GM23338 (cell line): ENCODE measurements around the gene ANXA3. TPM values are rescaled to one million over a fixed set of nuclear protein-coding genes. Genes with fewer than 3 reads are reported as not detected.

Experiments used
- ATAC-seq: fragments of 200-7000 bp; cut with Tn5 transposase; 3 replicates; pipeline ENCODE4 v1.9.1; 2020
- DNase-seq: peaks from one replicate; pipeline ENCODE4 v3.0.0-alpha.2; 2015; ENCODE audit warnings: low spot score
- H2AFZ ChIP-seq: fragments of 200-600 bp; sonication (generic); 2 replicates; pipeline ENCODE4 v1.8.0; 2016; ENCODE audit warnings: antibody characterized with exemption, mild to moderate bottlenecking, moderate library complexity
- H3F3A ChIP-seq: fragments of 200-600 bp; sonication (generic); replicated peaks from 2 replicates; pipeline ENCODE4 v1.8.0; 2017; ENCODE audit warnings: antibody characterized with exemption, mixed run types, low read depth
- H3K27ac ChIP-seq: fragments of 200-600 bp; sonication (generic); 2 replicates; pipeline ENCODE4 v1.6.1; 2016; ENCODE audit warnings: low read depth
- H3K27me3 ChIP-seq: fragments of 200-600 bp; sonication (generic); 2 replicates; pipeline ENCODE4 v1.8.0; 2016; ENCODE audit warnings: mild to moderate bottlenecking, mixed run types, moderate library complexity; ENCODE audit not compliant: insufficient read depth
- H3K36me3 ChIP-seq: fragments of 200-600 bp; sonication (generic); 2 replicates; pipeline ENCODE4 v1.8.0; 2016; ENCODE audit warnings: mild to moderate bottlenecking; ENCODE audit not compliant: insufficient read depth
- H3K4me1 ChIP-seq: fragments of 200-600 bp; sonication (generic); 2 replicates; pipeline ENCODE4 v1.8.0; 2016; ENCODE audit warnings: mild to moderate bottlenecking, moderate library complexity; ENCODE audit not compliant: insufficient read depth
- H3K4me2 ChIP-seq: fragments of 200-600 bp; sonication (generic); 2 replicates; pipeline ENCODE4 v1.7.1; 2017; ENCODE audit warnings: mixed run types
- H3K4me3 ChIP-seq: fragments of 200-600 bp; sonication (generic); 2 replicates; pipeline ENCODE4 v1.6.1; 2016; ENCODE audit warnings: mixed run types
- H3K79me2 ChIP-seq: fragments of 200-600 bp; sonication (generic); replicated peaks from 2 replicates; pipeline ENCODE4 v1.8.0; 2017; ENCODE audit warnings: mild to moderate bottlenecking; ENCODE audit not compliant: insufficient read depth
- H3K9me2 ChIP-seq: fragments of 200-600 bp; sonication (generic); 2 replicates; pipeline ENCODE4 v1.8.0; 2017; ENCODE audit not compliant: insufficient read depth
- H4K20me1 ChIP-seq: fragments of 200-600 bp; sonication (generic); replicated peaks from 2 replicates; pipeline ENCODE4 v1.8.0; 2017; ENCODE audit warnings: mild to moderate bottlenecking; ENCODE audit not compliant: insufficient read depth
- H3K27ac Mint-ChIP-seq: 2 replicates; pipeline ENCODE4 v1.8.0; 2020; ENCODE audit warnings: inconsistent platforms, mild to moderate bottlenecking, moderate library complexity, mixed read lengths
- H3K27me3 Mint-ChIP-seq: 3 replicates; pipeline ENCODE4 v1.8.0; 2022; ENCODE audit warnings: low read depth, mild to moderate bottlenecking, moderate library complexity, mixed read lengths, inconsistent platforms; ENCODE audit not compliant: insufficient read depth, poor library complexity
- H3K36me3 Mint-ChIP-seq: 3 replicates; pipeline ENCODE4 v1.8.0; 2021; ENCODE audit warnings: low read depth, mild to moderate bottlenecking, inconsistent platforms, moderate library complexity, mixed read lengths
- H3K4me1 Mint-ChIP-seq: 3 replicates; pipeline ENCODE4 v1.8.0; 2020; ENCODE audit warnings: mild to moderate bottlenecking, inconsistent platforms, mixed read lengths
- H3K4me3 Mint-ChIP-seq: 3 replicates; pipeline ENCODE4 v1.8.0; 2021; ENCODE audit warnings: moderate library complexity, mild to moderate bottlenecking, inconsistent platforms, mixed read lengths
- H3K9me3 Mint-ChIP-seq: 3 replicates; pipeline ENCODE4 v1.8.0; 2020; ENCODE audit warnings: moderate library complexity, mild to moderate bottlenecking, inconsistent platforms, mixed read lengths
- CREB1 ChIP-seq: fragments of 250-450 bp; sonication (Bioruptor Pico); IDR thresholded peaks from 2 replicates; pipeline ENCODE4 v1.5.0; 2020; ENCODE audit warnings: low read depth, mild to moderate bottlenecking, moderate library complexity
- EZH2 ChIP-seq: fragments of 200-600 bp; sonication (generic); IDR thresholded peaks from one replicate; pipeline ENCODE4 v1.8.0; 2017; ENCODE audit warnings: antibody characterized with exemption, mild to moderate bottlenecking, low read depth; ENCODE audit not compliant: unreplicated experiment
- EZH2phosphoT487 ChIP-seq: fragments of 200-600 bp; sonication (generic); IDR thresholded peaks from one replicate; pipeline ENCODE4 v1.8.1; 2018; ENCODE audit warnings: antibody characterized with exemption; ENCODE audit not compliant: unreplicated experiment
- JUNB ChIP-seq: IDR thresholded peaks from one replicate; pipeline ENCODE4 v1.6.1; 2016; ENCODE audit warnings: antibody characterized with exemption; ENCODE audit not compliant: unreplicated experiment
- NANOG ChIP-seq: IDR thresholded peaks from 2 replicates; pipeline ENCODE4 v1.6.1; 2016; ENCODE audit warnings: antibody characterized with exemption, borderline replicate concordance
- POLR2AphosphoS5 ChIP-seq: IDR thresholded peaks from 2 replicates; pipeline ENCODE4 v1.6.1; 2016; ENCODE audit warnings: antibody characterized with exemption, low read depth
- STAT1 ChIP-seq: IDR thresholded peaks from one replicate; pipeline ENCODE4 v1.6.1; 2016; ENCODE audit warnings: antibody characterized with exemption; ENCODE audit not compliant: unreplicated experiment
- polyA plus RNA-seq: library from polyadenylated mRNA; unstranded; fragments of >200 nt; fragmentation: Nextera tagmentation; extraction: Ambion mirVana; gene quantifications from 2 replicates; pipeline ENCODE4 v1.2.1, GENCODE V29; 2016
- total RNA-seq: library from RNA; depleted of rRNA; stranded (reverse); fragments of >200 nt; shearing (Covaris generic); gene quantifications from 2 replicates; pipeline ENCODE4 v1.2.3, GENCODE V29; 2014
- TF ChIP-seq, protein P1 (sequence below): fragments of 250-450 bp; sonication (Bioruptor Pico); IDR thresholded peaks from 2 replicates; pipeline ENCODE4 v1.5.0; 2020; ENCODE audit warnings: mild to moderate bottlenecking, moderate library complexity
- TF ChIP-seq, protein P2 (sequence below): IDR thresholded peaks from one replicate; pipeline ENCODE4 v1.6.1; 2018; ENCODE audit warnings: antibody characterized with exemption; ENCODE audit not compliant: unreplicated experiment
- TF ChIP-seq, protein P3 (sequence below), 2 experiments: fragments of 200-600 bp in 1 of 2; sonication (generic) in 1 of 2; conservative IDR thresholded peaks; 2 replicates each; pipeline versions ENCODE4 v1.5.1 to v1.6.1; 2016 to 2017; ENCODE audit warnings: antibody characterized with exemption in 2 of 2, low read depth in 2 of 2, mild to moderate bottlenecking in 2 of 2, moderate library complexity in 1 of 2

Gene ANXA3
- total and polyA plus RNA-seq, 2 experiments from 2014 or later = 20.3 to 31.5 TPM

DNA sequence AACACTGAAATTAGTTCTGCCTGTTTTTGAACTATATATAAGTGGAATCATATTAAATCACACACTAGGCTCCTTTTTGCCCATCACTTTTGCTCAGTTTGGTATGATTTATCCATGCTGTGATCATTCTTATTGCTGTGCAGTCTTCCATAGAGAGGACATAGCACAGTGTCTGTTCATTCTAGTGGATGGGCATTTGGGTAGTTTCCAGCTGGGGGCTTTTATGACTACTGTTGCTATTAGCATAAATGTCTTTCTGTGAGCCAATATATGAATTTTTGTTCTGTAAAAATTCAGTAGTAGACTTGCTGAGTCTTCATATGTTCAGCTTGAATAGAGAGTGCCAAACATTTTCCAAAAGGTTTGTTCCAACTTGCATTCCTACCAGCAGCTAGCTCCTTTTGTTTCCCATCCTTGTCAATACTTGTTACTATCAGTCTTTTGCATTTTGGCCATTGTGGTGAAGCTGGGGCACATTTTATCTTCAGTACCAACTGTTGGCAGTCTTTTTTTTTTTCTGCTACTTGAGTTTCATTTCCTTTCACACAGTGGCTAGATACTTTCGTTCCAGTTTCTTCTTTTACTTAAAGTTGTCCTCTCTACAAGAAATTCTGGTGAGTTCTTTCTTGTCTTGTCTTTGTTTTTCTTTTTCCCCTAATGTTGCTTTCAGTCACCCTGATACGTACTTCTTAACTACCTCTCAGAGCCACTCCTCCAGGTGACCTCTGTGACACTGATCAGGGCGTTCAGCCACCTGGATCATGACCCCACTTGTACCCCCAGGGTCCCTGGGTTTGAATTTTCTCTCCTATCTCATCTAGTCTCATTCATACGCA is 87.0 kb downstream of the ANXA3 start (continued):
- TF ChIP-seq, protein P1, sequence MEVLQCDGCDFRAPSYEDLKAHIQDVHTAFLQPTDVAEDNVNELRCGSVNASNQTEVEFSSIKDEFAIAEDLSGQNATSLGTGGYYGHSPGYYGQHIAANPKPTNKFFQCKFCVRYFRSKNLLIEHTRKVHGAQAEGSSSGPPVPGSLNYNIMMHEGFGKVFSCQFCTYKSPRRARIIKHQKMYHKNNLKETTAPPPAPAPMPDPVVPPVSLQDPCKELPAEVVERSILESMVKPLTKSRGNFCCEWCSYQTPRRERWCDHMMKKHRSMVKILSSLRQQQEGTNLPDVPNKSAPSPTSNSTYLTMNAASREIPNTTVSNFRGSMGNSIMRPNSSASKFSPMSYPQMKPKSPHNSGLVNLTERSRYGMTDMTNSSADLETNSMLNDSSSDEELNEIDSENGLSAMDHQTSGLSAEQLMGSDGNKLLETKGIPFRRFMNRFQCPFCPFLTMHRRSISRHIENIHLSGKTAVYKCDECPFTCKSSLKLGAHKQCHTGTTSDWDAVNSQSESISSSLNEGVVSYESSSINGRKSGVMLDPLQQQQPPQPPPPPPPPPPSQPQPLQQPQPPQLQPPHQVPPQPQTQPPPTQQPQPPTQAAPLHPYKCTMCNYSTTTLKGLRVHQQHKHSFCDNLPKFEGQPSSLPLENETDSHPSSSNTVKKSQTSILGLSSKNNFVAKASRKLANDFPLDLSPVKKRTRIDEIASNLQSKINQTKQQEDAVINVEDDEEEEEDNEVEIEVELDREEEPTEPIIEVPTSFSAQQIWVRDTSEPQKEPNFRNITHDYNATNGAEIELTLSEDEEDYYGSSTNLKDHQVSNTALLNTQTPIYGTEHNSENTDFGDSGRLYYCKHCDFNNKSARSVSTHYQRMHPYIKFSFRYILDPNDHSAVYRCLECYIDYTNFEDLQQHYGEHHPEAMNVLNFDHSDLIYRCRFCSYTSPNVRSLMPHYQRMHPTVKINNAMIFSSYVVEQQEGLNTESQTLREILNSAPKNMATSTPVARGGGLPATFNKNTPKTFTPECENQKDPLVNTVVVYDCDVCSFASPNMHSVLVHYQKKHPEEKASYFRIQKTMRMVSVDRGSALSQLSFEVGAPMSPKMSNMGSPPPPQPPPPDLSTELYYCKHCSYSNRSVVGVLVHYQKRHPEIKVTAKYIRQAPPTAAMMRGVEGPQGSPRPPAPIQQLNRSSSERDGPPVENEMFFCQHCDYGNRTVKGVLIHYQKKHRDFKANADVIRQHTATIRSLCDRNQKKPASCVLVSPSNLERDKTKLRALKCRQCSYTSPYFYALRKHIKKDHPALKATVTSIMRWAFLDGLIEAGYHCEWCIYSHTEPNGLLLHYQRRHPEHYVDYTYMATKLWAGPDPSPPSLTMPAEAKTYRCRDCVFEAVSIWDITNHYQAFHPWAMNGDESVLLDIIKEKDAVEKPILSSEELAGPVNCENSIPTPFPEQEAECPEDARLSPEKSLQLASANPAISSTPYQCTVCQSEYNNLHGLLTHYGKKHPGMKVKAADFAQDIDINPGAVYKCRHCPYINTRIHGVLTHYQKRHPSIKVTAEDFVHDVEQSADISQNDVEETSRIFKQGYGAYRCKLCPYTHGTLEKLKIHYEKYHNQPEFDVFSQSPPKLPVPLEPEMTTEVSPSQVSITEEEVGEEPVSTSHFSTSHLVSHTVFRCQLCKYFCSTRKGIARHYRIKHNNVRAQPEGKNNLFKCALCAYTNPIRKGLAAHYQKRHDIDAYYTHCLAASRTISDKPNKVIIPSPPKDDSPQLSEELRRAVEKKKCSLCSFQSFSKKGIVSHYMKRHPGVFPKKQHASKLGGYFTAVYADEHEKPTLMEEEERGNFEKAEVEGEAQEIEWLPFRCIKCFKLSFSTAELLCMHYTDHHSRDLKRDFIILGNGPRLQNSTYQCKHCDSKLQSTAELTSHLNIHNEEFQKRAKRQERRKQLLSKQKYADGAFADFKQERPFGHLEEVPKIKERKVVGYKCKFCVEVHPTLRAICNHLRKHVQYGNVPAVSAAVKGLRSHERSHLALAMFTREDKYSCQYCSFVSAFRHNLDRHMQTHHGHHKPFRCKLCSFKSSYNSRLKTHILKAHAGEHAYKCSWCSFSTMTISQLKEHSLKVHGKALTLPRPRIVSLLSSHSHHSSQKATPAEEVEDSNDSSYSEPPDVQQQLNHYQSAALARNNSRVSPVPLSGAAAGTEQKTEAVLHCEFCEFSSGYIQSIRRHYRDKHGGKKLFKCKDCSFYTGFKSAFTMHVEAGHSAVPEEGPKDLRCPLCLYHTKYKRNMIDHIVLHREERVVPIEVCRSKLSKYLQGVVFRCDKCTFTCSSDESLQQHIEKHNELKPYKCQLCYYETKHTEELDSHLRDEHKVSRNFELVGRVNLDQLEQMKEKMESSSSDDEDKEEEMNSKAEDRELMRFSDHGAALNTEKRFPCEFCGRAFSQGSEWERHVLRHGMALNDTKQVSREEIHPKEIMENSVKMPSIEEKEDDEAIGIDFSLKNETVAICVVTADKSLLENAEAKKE (CRISPR knock-in tag) = no peak
- TF ChIP-seq POLR2AphosphoS5 (no peak), JUNB (no peak), EZH2phosphoT487 (no peak), STAT1 (no peak), NANOG (no peak), EZH2 (no peak)

DNA sequence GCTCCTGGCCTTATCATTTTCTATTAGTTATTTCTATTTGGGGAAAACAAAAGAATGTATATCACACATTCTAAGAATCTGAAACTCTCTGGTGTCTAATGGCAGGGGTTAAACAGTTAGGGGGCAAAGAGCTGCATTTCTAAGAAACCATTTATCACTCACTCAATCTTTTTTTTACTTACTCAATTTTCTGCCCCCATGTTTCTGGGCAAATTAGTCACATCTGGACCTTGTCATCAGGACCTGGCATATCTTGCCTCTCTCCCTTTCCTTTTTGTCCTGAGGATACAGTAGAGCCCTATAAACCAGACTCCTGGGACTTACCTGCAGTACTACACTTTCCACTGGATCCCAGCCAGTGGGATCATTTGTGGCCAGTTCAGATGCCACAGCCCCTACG is 89.1 kb downstream of the ANXA3 start:
- H3K27me3 Mint-ChIP-seq = no peaks in the 10 kb centered on the region
- TF ChIP-seq, protein P2, sequence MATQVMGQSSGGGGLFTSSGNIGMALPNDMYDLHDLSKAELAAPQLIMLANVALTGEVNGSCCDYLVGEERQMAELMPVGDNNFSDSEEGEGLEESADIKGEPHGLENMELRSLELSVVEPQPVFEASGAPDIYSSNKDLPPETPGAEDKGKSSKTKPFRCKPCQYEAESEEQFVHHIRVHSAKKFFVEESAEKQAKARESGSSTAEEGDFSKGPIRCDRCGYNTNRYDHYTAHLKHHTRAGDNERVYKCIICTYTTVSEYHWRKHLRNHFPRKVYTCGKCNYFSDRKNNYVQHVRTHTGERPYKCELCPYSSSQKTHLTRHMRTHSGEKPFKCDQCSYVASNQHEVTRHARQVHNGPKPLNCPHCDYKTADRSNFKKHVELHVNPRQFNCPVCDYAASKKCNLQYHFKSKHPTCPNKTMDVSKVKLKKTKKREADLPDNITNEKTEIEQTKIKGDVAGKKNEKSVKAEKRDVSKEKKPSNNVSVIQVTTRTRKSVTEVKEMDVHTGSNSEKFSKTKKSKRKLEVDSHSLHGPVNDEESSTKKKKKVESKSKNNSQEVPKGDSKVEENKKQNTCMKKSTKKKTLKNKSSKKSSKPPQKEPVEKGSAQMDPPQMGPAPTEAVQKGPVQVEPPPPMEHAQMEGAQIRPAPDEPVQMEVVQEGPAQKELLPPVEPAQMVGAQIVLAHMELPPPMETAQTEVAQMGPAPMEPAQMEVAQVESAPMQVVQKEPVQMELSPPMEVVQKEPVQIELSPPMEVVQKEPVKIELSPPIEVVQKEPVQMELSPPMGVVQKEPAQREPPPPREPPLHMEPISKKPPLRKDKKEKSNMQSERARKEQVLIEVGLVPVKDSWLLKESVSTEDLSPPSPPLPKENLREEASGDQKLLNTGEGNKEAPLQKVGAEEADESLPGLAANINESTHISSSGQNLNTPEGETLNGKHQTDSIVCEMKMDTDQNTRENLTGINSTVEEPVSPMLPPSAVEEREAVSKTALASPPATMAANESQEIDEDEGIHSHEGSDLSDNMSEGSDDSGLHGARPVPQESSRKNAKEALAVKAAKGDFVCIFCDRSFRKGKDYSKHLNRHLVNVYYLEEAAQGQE = no peak
- TF ChIP-seq, protein P3, sequence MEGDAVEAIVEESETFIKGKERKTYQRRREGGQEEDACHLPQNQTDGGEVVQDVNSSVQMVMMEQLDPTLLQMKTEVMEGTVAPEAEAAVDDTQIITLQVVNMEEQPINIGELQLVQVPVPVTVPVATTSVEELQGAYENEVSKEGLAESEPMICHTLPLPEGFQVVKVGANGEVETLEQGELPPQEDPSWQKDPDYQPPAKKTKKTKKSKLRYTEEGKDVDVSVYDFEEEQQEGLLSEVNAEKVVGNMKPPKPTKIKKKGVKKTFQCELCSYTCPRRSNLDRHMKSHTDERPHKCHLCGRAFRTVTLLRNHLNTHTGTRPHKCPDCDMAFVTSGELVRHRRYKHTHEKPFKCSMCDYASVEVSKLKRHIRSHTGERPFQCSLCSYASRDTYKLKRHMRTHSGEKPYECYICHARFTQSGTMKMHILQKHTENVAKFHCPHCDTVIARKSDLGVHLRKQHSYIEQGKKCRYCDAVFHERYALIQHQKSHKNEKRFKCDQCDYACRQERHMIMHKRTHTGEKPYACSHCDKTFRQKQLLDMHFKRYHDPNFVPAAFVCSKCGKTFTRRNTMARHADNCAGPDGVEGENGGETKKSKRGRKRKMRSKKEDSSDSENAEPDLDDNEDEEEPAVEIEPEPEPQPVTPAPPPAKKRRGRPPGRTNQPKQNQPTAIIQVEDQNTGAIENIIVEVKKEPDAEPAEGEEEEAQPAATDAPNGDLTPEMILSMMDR (conservative IDR thresholded peaks at IDR 0.05; ENCODE audit: low read depth in 2 of 2) = no peak
- TF ChIP-seq CREB1 (CRISPR knock-in tag) (no peak), POLR2AphosphoS5 (no peak)

More for the DNA sequence above, 89.1 kb downstream of the ANXA3 start:
- no peak for DNase-seq
- Histone ChIP-seq H3K4me1 (no peaks in the 10 kb centered on the region), H3K27ac (no peak overlapping the region), H3K27me3 (no peaks in the 10 kb centered on the region), H3K4me3 (no peak overlapping the region), H3K79me2 (no peaks in the 10 kb centered on the region), H3K9me2 (no peaks in the 10 kb centered on the region), H2AFZ (no peak overlapping the region), H3K36me3 (no peaks in the 10 kb centered on the region), H3K4me2 (no peak overlapping the region), H4K20me1 (no peaks in the 10 kb centered on the region), H3F3A (no peaks in the 10 kb centered on the region)
- peaks cover 4% of the 10 kb centered on the region; the same call in 2 of the 3 replicates for H3K4me1 Mint-ChIP-seq
- H3K4me3 Mint-ChIP-seq = no peak overlapping the region
- H3K27ac Mint-ChIP-seq = no peak overlapping the region
- H3K36me3 Mint-ChIP-seq = no peaks in the 10 kb centered on the region
- H3K9me3 Mint-ChIP-seq = no peaks in the 10 kb centered on the region
- ATAC-seq = no peak
